ENCODE data around the gene ADARB2.
A peak's percentile ranks its signal among the peaks of the same experiment; 100 is the strongest.

ADARB2 gene

DNA sequence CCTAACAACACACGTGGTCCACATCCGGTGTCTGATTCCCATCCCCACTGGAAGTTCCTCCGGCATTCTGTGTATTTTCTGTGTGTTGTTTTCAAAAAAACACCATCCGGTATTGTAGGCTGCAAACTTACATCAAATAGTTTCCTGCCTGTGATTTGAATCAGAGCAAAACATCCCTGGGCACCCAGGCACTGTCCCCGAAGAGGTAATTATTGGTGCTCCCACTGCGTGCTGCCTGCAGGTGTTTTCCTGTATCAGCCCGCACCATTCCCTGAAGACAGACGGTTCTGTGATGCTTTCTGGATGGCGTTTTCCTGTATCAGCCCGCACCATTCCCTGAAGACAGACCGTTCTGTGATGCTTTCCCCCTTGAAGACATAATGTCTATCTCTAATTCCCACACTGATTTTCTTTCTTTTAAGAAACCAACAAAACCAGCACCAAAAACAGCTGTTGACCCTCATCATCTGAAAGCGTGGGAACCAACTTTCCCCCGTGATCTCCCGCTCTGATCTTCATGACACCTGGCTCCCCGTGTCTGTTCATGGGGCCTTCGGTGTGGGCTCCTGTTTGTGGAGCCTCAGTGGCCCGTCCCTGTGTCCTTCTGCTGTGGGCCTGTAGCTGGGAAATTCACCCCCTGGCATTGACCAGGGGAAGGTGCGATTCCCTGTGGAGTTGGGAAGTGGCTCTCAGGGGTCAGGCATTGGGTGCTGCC is 205.3 kb downstream of the ADARB2 start:
- H3K9me3 Mint-ChIP-seq, result no peaks in the 10 kb centered on the region
- H3K36me3 Mint-ChIP-seq, result no peaks in the 10 kb centered on the region
- H3K27ac Mint-ChIP-seq, result no peak overlapping the region
- H3K27me3 Mint-ChIP-seq, result peaks cover 11% of the 10 kb centered on the region
- H3K4me3 Mint-ChIP-seq, result no peak overlapping the region
- no peaks in the 10 kb centered on the region for H3K4me1 Mint-ChIP-seq

DNA sequence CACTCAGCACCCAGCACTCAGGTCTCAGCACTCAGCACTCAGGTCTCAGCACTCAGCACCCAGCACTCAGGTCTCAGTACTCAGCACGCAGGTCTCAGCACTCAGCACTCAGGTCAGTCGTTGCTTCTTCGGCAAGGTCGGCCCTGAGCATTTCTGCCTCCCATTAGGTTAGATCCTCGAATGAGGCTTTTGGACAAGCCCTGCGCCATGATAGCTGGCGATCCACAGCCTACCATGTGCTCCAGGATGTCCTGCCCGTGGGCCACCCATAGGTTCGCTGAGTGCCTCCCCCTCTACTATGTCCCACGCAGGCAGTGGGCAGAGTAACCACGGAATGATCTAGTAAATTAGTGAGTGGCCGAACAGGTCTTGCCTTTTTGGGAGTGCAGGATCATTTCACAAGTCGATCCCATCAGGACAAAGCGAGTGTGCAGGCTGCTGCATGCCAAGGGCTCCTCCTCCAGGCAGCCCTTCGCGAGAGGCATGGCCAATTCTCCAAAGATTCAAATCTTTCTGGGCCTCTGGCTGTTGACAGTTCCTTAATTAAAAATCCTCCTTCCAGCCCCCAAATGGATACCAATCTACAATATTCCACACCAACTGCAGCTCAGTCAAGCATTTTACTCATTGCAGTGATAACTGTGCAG is 206.3 kb downstream of the ADARB2 start:
- Mint-ChIP-seq H3K4me1 (no peaks in the 10 kb centered on the region), H3K4me3 (no peak overlapping the region), H3K27ac (no peak overlapping the region), H3K9me3 (no peaks in the 10 kb centered on the region), H3K36me3 (no peaks in the 10 kb centered on the region), H3K27me3 (peaks cover 11% of the 10 kb centered on the region)

DNA sequence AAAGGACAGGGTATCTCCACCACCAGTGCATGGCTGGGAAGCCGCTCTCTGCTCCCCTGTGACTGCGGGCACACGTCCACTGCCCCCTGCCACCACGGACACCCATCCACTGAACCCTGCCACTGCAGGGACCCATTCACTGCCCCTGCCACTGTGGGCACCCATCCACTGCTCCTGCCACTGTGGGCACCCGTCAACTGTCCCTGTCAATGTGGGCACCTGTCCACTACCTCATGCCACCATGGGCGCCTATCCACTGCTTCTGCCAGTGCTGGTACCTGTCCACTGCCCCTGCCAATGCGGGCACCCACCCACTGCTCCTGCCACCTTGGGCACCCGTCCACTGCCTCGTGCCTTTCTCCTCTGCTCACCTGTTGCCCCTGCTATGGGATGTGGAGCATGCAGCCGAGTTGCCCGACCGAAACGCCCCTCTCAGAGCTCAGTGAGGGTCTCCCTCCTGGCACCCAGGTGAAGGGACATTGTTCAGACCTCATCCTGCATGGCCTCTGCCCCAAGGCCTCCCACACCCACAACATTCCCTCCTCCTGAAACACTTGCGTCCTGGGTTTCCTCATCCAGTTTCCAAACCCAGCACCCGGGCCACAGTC is 207.4 kb downstream of the ADARB2 start:
- Mint-ChIP-seq H3K4me3 (no peak overlapping the region), H3K36me3 (no peaks in the 10 kb centered on the region), H3K9me3 (no peaks in the 10 kb centered on the region), H3K27ac (no peak overlapping the region), H3K4me1 (no peaks in the 10 kb centered on the region), H3K27me3 (peaks cover 11% of the 10 kb centered on the region)

DNA sequence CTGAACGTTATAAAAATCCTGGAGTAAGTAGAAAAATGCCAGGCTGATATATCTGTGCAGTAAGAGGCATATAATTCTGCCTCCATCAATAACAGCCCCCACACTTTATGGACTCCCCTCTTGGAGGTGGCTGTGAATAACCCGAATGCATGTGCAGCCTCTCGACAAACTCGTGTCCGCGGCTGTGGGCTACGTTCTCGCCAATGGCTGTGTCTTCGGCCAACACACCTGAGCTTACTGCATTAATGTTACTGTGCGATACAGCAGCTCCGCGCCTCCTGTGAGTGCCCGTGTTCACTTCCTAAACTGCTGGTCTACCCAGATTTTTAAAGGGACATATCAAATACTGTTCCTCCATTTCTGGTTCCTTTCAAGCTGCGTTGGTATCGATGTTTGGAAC is 209.4 kb downstream of the ADARB2 start:
- H3K36me3 Mint-ChIP-seq, result no peaks in the 10 kb centered on the region
- no peaks in the 10 kb centered on the region for H3K4me1 Mint-ChIP-seq
- H3K4me3 Mint-ChIP-seq, result no peak overlapping the region
- H3K27me3 Mint-ChIP-seq, result peaks cover 11% of the 10 kb centered on the region
- no peaks in the 10 kb centered on the region for H3K9me3 Mint-ChIP-seq
- H3K27ac Mint-ChIP-seq, result no peak overlapping the region

DNA sequence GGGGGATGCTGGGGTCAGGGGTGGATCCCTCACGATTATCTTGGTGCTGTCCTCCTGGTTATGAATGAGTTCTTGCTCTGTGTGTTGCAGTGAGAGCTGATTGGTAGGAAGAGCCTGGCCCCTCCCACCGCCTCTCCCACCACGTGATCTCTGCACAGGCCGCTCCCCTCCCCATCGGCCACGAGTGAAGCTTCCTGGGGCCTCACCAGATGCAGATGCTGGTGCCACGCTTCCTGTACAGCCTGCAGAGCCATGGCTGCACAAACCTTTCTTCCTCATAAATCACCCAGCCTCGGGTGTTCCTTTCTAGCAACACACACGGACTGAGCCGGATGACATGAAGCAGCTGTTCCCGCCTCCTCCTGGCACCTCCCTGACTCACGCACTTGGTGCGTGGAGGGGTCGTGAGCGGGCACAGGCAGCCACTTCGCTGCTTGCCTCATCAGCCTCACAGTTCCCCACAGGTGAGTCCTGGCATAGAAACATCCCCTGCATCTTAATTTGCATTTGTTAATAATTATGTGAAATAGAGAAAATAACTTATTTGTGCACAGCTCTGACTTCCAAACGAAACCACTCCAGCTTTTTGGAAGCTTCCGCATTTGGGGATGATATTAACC is 210.8 kb downstream of the ADARB2 start:
- H3K27me3 Mint-ChIP-seq, result peaks cover 11% of the 10 kb centered on the region
- no peaks in the 10 kb centered on the region for H3K36me3 Mint-ChIP-seq
- H3K27ac Mint-ChIP-seq, result no peak overlapping the region
- H3K4me3 Mint-ChIP-seq, result no peak overlapping the region
- H3K4me1 Mint-ChIP-seq, result no peaks in the 10 kb centered on the region
- H3K9me3 Mint-ChIP-seq, result no peaks in the 10 kb centered on the region

DNA sequence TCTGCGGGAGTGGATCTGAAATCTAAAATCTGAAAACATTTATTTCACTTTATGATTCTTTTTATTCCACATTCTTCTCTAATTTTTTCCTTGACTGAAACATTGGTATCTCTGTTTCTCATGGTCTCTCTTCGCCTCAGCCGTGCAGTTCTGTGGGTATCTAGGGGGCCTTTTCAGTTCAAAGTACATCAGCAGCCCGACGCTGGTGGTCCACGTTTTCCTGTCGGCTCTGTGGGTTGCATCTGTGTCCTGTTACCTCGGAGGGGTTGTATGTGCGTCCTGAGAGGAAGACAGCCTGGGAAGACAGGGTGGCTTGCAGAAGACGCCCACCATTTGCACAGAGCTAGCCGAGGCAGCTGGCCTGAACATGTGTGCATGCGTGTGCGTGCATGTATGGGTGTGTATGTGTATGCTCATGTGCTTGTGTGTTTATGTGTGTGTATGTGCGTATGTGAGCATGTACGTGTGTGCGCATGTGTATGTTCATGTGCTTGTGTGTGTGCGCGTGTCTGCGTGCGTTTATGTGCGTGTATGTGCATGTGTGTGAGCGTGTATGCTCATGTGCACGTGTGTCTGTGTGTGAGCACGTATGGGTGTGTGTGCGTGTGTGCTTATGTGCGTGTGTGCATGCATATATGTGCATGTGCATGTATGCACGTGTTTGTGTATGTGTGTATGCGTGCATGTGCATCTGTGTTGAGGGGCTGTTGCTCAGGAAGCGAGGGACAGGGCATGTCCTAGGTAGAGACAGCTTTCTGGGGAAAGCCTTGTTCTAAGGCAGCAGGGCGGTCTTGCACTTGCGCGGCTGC is 211.8 kb downstream of the ADARB2 start:
- H3K4me1 Mint-ChIP-seq, result no peaks in the 10 kb centered on the region
- peaks cover 14% of the 10 kb centered on the region for H3K27me3 Mint-ChIP-seq
- H3K36me3 Mint-ChIP-seq, result no peaks in the 10 kb centered on the region
- H3K27ac Mint-ChIP-seq, result peak overlapping the region; percentile 3
- H3K9me3 Mint-ChIP-seq, result no peaks in the 10 kb centered on the region
- no peak overlapping the region for H3K4me3 Mint-ChIP-seq

DNA sequence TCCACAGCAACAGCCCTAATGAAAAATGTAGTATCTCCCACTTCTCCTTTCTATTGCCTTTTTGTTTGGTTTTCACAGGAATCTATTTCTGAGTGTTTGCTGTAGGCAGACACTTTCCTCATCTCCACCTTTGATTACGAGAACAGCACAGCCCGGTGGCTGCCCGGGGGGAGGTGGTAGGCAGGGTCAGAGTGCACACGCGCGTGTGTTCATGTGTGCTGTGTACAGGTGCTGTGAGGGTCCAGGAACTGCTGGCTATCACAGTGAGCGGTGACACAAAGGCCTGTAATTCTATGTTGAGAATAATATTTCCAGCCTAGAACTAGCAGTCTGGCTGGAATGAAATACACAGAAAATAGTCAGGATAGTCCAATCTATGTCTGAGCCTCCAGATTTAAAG is 212.8 kb downstream of the ADARB2 start:
- H3K9me3 Mint-ChIP-seq, result no peaks in the 10 kb centered on the region

DNA sequence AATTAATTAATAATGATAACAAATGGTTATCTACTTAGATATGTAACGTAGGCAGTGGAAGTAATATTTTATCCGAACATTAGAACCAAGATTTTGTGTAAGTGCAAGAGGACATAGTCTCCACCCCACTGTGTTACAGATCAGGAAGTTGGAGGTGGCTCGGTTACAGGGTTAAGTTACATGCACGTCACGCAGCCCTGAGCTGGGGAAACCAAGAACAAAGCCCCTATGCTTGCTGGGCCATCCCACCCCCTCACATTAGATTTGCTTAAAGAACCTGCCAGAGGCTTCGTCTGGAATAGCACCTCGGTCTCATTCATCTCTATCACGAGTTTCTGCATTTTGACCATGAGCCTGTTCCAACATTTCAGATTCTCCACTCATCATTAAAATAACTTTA is 214.1 kb downstream of the ADARB2 start:
- Mint-ChIP-seq H3K27me3 (peaks cover 8% of the 10 kb centered on the region), H3K4me3 (no peak overlapping the region), H3K4me1 (no peaks in the 10 kb centered on the region), H3K9me3 (no peaks in the 10 kb centered on the region), H3K27ac (no peak overlapping the region), H3K36me3 (no peaks in the 10 kb centered on the region)

More for the DNA sequence above, 212.8 kb downstream of the ADARB2 start:
- Mint-ChIP-seq H3K36me3 (no peaks in the 10 kb centered on the region), H3K4me1 (no peaks in the 10 kb centered on the region), H3K4me3 (no peak overlapping the region), H3K27me3 (peaks cover 10% of the 10 kb centered on the region), H3K27ac (no peak overlapping the region)

DNA sequence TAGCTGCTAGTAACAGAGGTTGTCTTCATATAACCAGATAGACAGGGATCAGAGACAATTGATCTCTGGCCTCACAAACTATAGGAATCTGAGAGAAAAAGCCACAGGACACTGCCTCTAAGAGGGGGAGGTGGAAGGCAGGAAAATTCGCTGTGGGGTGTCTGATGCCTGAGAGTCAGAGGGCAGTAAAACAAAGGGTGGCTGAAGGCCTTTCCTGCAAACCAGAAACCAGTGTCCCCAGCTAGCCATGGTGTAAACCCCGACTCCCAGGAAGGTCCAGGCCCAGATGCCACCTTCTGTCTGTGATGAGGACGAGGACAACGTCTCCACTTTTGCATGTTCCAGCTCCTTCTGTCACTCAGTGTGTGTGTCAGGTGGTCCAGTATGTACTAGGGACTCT is 215.1 kb downstream of the ADARB2 start:
- Mint-ChIP-seq H3K27ac (no peak overlapping the region), H3K4me1 (no peaks in the 10 kb centered on the region), H3K4me3 (no peak overlapping the region), H3K27me3 (peaks cover 3% of the 10 kb centered on the region), H3K36me3 (no peaks in the 10 kb centered on the region), H3K9me3 (no peaks in the 10 kb centered on the region)

DNA sequence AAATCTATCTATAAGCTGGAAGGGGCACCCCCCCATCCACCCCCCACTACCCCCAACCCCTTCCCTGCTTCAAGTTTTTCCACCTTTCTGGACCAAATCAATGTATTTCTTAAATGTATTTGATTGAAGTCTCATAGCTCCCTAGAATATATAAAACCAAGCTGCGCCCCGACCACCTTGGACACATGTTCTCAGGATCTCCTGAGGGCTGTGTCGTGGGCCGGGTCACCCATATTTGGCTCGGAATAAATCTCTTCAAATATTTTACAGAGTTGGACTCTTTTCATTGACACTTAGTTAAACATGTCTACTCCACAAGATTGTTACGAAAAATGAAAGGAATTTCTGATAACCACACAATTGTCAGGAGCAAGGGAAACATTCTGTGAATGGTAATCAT is 215.6 kb downstream of the ADARB2 start:
- no peak overlapping the region for H3K4me3 Mint-ChIP-seq
- no peak overlapping the region for H3K27ac Mint-ChIP-seq
- no peaks in the 10 kb centered on the region for H3K9me3 Mint-ChIP-seq
- no peaks in the 10 kb centered on the region for H3K36me3 Mint-ChIP-seq
- H3K4me1 Mint-ChIP-seq, result no peaks in the 10 kb centered on the region
- peaks cover 3% of the 10 kb centered on the region for H3K27me3 Mint-ChIP-seq

DNA sequence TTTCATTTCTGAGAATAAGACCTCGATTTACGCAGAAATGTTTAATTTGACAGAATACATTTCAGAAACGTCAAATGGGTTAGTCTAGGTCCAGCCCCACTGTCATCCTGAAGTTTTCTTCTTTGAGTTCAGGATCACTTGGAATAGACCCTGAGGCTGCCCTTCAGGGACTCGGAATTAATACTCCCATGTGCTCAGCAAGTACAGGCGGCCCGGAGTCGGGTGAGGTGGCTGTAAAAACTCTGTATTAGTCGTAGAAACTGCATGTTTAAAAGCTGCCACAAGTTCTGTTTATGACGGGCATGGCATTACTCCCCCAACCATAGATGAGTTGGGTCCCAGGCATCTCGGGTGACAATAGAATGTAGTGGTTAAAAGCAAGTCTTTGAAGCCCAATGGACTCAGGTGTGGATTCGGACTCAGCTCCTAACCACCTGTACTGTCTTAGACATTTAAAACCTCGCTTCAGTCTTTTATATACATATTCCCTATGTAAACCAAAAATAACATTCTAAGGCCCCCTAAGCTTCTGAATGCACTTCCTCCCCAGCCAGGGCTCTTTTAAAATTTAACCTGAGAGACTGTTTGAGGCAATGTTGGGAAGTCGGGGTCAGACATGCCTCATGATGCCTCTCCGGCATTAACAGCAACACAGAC is 216.3 kb downstream of the ADARB2 start:
- no peaks in the 10 kb centered on the region for H3K9me3 Mint-ChIP-seq
- no peaks in the 10 kb centered on the region for H3K36me3 Mint-ChIP-seq
- no peak overlapping the region for H3K27ac Mint-ChIP-seq
- no peak overlapping the region for H3K4me3 Mint-ChIP-seq
- H3K27me3 Mint-ChIP-seq, result peaks cover 3% of the 10 kb centered on the region
- no peaks in the 10 kb centered on the region for H3K4me1 Mint-ChIP-seq

DNA sequence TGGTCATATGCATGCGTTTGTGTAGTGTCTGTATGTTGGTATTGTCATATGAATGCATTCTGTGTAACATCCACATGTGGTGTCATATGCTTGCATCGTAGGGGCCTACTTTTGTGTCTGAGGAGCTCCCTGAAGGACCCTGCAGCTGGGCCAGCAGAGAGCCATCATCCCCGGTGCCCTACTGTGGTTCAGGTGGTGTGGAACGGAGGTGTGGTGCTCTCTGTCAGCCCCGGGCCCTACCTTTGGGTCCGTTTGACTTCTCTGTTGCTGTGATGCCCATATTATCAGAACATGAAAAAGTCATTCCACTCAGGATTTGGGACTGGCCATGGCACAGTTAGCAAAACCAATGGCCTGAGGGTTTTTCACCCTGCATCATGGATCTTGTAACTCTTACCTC is 217.9 kb downstream of the ADARB2 start:
- Mint-ChIP-seq H3K27me3 (peaks cover 3% of the 10 kb centered on the region), H3K4me1 (no peaks in the 10 kb centered on the region), H3K9me3 (no peaks in the 10 kb centered on the region), H3K36me3 (no peaks in the 10 kb centered on the region), H3K27ac (no peak overlapping the region), H3K4me3 (no peak overlapping the region)

DNA sequence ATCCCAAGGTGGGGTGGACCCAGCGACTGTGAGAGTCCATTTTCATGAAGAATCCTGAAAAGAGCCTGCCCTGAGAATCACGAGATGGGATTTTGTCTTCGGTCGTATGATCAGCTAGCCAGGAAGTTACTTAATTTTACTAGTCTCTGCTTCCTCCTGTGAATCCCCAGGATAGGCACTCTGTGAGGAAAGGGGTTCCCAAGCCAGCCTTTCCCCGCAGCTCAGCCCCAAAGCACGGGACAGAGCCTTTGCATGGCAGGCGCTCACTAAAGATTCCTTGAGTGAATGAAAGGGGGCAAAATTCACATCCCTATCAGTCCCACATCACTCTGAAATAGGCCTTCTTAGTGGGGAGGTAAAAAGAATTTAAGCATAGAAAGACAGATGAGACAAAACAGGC is 219.6 kb downstream of the ADARB2 start:
- peaks cover 4% of the 10 kb centered on the region for H3K27me3 Mint-ChIP-seq
- H3K9me3 Mint-ChIP-seq, result no peaks in the 10 kb centered on the region
- no peak overlapping the region for H3K27ac Mint-ChIP-seq
- no peak overlapping the region for H3K4me3 Mint-ChIP-seq
- no peaks in the 10 kb centered on the region for H3K36me3 Mint-ChIP-seq
- no peaks in the 10 kb centered on the region for H3K4me1 Mint-ChIP-seq

DNA sequence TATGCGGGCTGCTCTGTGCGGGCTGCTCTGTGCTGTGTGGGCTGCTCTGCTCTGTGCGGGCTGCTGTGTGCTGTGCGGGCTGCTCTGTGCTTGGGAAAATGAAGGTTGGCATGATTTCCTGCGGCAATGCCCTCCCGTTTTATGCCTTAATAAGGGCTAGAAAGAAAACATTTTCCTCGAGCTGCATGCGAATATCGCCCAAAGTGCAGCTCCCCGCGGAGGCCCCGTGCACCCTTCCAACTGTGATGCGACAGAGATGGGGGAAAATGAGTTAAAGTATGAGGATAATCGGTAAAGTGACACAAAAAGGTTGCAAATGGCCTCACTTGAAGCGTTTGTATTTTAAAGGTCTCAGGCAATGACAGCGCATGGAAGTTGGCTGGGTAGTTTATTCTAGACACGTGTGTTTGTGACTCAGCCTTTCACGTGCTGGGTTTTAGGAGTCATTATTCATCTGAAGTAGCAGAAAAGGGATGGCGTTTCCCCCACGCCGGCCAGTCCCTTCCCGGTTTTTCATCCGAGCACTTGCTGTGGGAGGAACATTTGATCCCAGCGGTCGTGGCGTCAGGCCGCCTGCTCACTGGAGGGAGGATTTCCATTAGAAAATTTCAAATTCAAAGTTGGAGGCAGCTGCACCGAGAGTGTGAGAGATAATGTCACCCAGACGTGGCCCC is 220.7 kb downstream of the ADARB2 start:
- Mint-ChIP-seq H3K4me1 (no peaks in the 10 kb centered on the region), H3K27me3 (peaks cover 4% of the 10 kb centered on the region), H3K27ac (no peak overlapping the region), H3K4me3 (no peak overlapping the region), H3K9me3 (no peaks in the 10 kb centered on the region), H3K36me3 (no peaks in the 10 kb centered on the region)
